NCI-H2029 treated with DMSO at 0.1 percent for 48 hours (cell line): ENCODE results near the gene SYT2.
"Not testable (repeated sequence)": the region's sequence is repeated elsewhere in the genome, so short reads cannot be mapped to it uniquely, and the experiment has no call there.

ENCODE experiments used
- DNase-seq: peaks from one replicate; lab custom pipeline; 2025; lab: John Stamatoyannopoulos, UW

Gene SYT2

DNA sequence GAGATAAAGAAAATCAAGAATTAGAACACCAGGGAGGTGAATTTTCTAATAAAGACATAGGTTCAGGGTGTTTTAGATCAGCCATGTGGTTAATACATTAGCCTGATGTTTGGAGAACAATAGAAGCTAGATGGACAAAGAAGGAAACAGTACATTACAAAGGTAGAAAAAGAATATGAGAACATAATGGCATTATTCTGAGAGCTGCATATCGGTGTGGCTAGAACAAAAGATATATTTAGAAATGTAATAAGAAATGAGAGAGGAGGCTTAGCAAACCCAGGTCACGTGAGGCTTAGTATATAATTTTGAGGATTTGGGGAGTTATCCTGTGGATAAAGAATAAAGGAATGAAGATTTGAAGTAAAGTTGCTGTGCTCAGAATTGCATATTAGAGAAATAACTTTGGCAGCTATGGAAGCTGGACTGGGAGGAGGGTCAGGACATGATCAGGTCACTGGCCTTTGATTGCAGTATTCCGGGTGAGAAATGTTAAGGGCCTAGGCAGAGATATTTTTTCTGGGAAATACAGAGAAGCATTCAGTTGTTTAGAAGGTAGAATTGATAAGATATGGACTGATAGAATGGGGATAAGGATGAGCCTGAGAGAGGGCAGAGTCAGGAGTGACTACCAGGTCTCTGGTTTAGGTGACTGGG lies 164.5 kb downstream of the SYT2 start:
- DNase-seq = not testable (repeated sequence)

DNA sequence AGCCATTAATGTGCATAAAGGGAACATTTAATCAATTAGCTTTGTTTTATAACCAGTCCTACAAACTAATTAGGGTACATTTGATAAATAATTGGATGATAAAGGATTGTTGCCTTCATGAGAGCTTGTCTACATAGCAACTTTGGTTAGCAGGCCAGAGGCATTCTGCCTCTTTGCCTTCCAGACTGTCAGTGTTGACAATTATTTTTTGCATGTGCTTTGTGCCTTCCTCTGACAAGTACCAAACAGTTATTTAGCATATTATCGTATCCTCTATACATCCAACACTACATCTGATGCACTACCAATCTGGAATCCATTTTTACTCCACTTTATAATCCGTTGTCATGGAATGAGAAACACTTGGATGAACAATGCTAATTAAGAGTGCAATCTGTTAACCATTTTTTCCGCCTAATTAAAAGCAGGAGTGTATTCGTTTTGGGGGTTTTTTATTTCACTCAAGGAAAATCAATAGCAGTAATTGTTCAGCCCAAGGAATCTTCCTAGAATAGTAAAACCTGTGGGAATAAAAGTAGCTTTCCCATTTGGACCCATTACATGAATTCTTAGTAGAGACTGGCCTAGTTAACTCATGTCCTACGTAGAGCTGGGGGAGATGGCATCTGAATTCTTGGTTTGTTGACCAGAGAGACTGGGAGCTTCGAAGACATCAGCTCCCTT lies 165.3 kb downstream of the SYT2 start:
- not testable (repeated sequence) for DNase-seq

DNA sequence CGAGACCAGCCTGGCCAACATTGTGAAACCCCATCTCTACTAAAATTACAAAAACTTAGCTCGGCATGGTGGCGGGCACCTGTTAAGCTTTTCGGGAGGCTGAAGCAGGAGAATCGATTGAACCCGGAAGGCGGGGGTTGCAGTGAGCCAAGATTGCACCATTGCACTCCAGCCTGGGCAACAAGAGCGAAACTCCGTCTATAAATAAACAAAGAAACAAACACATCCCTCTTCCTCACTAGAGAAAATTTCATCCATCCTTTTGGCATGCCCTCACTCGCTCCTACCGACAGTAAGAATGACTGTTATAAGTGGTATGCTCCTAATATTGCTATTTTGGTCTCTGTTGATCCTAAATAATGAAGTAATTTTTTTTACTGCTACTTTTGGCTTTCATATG lies 166.7 kb downstream of the SYT2 start:
- not testable (repeated sequence) for DNase-seq

DNA sequence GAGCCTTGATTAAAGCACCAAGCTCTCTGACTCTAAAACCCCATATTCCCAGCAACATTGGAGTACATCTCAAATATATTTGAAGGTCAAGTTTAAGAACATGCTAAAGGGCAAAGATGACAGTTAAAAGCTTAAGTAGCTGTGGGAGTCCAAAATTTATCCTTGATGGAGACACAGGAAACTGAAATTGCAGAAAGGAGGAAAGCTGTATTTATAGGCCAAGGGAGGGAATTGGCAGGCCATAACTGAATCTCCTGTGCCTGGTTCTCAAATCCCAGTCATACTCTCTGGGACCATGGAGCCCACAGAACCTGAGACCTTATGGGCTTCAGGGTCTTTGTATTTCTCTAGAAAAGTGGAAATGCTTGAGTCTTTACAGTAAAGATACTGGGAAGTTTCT lies 167.8 kb downstream of the SYT2 start:
- DNase-seq = not testable (repeated sequence)

DNA sequence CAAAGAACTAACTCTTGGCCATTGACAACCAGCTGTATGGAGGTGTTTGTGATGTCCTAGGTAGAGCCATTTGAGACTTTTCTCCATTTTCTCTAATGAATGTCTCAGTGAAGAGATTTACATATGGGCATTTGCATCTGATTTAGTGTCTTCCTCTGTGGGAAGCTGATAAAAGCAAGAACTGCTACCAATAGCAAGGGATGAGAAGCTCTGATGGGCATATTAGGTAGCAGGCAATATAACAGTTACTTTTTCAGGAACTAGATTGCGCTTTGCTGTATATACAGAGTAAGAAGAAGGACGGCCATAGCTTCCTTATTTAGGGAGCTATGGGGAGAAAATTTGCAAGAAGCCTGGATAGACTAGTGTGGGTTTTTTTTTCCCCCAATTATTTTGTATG lies 169.4 kb downstream of the SYT2 start:
- DNase-seq = not testable (repeated sequence)
